Measurements from ENCODE around the gene PURB. TPM values are rescaled to one million over a fixed set of nuclear protein-coding genes. Genes with fewer than 3 reads are reported as not detected.

Gene PURB
- total and polyA plus RNA-seq, 4 donors, result 0.92 to 11.4 (median 5.8) TPM

DNA sequence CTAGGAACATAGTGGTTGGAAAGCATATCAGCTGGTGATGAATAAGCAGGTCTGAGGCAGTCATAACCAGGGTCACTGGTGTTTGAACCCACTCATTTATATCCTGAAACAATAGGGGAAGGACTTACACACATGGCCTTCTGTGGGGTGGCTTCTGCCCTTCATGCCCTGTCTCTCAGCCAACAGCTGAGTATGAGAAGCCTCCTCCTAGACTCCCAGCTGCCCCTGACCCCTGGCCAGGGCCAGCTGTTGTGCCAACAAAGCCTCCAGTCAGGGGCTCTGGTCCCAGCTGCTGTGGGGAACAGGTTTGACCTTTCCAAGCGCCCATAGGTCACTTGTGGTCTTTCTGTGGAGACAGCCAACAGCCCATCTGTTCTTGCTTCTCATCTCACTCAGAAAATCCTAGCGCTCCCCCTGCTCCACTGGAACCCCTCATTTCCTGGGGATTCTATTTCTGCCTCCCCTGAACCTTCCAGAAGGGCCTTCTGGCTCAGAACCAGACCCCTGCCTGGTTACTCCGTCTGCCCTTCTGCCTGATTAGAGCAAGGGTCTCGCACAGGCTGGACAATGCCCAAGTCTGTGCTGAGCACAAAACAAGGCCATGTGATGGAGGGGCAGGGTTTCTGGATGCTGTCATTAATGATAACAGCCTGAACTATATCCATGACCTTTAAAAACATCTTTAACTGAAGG is 9.7 kb upstream of the PURB start:
- no peak for DNase-seq (ENCODE audit: low spot score)
- Histone ChIP-seq H3K27me3 (ENCODE audit: control insufficient read depth in 4 of 4, insufficient read depth in 4 of 4, low read length in 3 of 4) (no peaks in the 10 kb centered on the region), H3K27ac (ENCODE audit: low read depth in 1 of 2, low read length in 2 of 2) (no peak overlapping the region), H3K4me1 (ENCODE audit: control insufficient read depth in 4 of 4, insufficient read depth in 4 of 4, low read length in 3 of 4) (peaks cover 5 to 12% (median 10%) of the 10 kb centered on the region in 4 donors), H3K36me3 (ENCODE audit: control insufficient read depth in 4 of 4, insufficient read depth in 3 of 4, low read depth in 1 of 4, low read length in 3 of 4) (no peaks in the 10 kb centered on the region), H3K4me3 (ENCODE audit: low read depth in 1 of 3, low read length in 3 of 3) (no peak overlapping the region), H3K9ac (ENCODE audit: low read depth in 1 of 2, low read length in 2 of 2) (no peak overlapping the region), H3K9me3 (ENCODE audit: control insufficient read depth in 4 of 4, low read length in 3 of 4) (no peaks in the 10 kb centered on the region)
- 84% methylated on average over 4 of the region's 4 CpGs for WGBS
- TF ChIP-seq, protein P1, sequence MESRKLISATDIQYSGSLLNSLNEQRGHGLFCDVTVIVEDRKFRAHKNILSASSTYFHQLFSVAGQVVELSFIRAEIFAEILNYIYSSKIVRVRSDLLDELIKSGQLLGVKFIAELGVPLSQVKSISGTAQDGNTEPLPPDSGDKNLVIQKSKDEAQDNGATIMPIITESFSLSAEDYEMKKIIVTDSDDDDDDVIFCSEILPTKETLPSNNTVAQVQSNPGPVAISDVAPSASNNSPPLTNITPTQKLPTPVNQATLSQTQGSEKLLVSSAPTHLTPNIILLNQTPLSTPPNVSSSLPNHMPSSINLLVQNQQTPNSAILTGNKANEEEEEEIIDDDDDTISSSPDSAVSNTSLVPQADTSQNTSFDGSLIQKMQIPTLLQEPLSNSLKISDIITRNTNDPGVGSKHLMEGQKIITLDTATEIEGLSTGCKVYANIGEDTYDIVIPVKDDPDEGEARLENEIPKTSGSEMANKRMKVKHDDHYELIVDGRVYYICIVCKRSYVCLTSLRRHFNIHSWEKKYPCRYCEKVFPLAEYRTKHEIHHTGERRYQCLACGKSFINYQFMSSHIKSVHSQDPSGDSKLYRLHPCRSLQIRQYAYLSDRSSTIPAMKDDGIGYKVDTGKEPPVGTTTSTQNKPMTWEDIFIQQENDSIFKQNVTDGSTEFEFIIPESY (IDR thresholded peaks at IDR 0.05), result no peak

DNA sequence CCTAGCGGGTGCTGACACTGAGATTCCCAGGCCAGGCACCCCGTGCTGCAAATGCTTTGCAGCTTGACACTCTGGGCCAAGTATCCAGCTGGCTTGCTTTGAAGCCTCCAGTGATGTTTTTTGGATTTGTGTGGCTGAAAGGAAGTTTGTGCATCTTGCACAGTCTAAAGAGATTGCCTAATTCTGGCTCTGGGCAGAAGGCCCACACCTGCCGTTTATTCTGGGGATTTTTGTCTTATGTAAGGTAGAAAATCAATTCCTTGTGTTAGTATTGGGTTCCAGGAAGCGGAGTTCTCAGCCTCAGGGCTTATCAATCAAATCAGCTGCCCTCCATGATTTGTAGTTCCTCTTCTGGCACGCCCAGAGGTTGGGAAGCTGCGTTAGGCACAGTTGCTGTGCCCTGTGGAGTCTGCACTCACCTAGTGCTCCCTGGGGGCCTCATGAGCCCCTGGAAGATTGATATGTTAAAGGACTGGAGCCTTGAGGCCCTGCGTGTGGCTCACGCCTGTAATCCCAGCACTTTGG is 8.4 kb upstream of the PURB start:
- no peak for DNase-seq (ENCODE audit: low spot score)
- Histone ChIP-seq H3K4me3 (ENCODE audit: low read depth in 1 of 3, low read length in 3 of 3) (no peak overlapping the region), H3K9me3 (ENCODE audit: control insufficient read depth in 4 of 4, low read length in 3 of 4) (no peaks in the 10 kb centered on the region), H3K9ac (ENCODE audit: low read depth in 1 of 2, low read length in 2 of 2) (no peak overlapping the region), H3K4me1 (ENCODE audit: control insufficient read depth in 4 of 4, insufficient read depth in 4 of 4, low read length in 3 of 4) (peaks cover 5 to 12% (median 10%) of the 10 kb centered on the region in 4 donors), H3K27me3 (ENCODE audit: control insufficient read depth in 4 of 4, insufficient read depth in 4 of 4, low read length in 3 of 4) (no peaks in the 10 kb centered on the region), H3K27ac (ENCODE audit: low read depth in 1 of 2, low read length in 2 of 2) (peak overlapping the region; percentile 54 to 78), H3K36me3 (ENCODE audit: control insufficient read depth in 4 of 4, insufficient read depth in 3 of 4, low read depth in 1 of 4, low read length in 3 of 4) (no peaks in the 10 kb centered on the region)
- 29% methylated on average over 8 of the region's 8 CpGs for WGBS
- peak; percentile 65 for TF ChIP-seq SP1 (IDR thresholded peaks at IDR 0.05)
- TF ChIP-seq FOXA1 (IDR thresholded peaks at IDR 0.05), result peak; percentile 59
- peak; percentile 88 for TF ChIP-seq YY1 (IDR thresholded peaks at IDR 0.05)
- TF ChIP-seq RXRA (IDR thresholded peaks at IDR 0.05), result peak; percentile 73 to 84
- no peak for TF ChIP-seq HNF4G (IDR thresholded peaks at IDR 0.05)
- TF ChIP-seq GABPA (IDR thresholded peaks at IDR 0.05 in 1 of 2, conservative IDR thresholded peaks at IDR 0.05 in 1 of 2), result peak; percentile 21 to 82
- TF ChIP-seq HNF4A (conservative IDR thresholded peaks at IDR 0.05), result peak; percentile 68 to 72
- no peak for TF ChIP-seq NR2F2 (IDR thresholded peaks at IDR 0.05)
- TF ChIP-seq, protein P2, sequence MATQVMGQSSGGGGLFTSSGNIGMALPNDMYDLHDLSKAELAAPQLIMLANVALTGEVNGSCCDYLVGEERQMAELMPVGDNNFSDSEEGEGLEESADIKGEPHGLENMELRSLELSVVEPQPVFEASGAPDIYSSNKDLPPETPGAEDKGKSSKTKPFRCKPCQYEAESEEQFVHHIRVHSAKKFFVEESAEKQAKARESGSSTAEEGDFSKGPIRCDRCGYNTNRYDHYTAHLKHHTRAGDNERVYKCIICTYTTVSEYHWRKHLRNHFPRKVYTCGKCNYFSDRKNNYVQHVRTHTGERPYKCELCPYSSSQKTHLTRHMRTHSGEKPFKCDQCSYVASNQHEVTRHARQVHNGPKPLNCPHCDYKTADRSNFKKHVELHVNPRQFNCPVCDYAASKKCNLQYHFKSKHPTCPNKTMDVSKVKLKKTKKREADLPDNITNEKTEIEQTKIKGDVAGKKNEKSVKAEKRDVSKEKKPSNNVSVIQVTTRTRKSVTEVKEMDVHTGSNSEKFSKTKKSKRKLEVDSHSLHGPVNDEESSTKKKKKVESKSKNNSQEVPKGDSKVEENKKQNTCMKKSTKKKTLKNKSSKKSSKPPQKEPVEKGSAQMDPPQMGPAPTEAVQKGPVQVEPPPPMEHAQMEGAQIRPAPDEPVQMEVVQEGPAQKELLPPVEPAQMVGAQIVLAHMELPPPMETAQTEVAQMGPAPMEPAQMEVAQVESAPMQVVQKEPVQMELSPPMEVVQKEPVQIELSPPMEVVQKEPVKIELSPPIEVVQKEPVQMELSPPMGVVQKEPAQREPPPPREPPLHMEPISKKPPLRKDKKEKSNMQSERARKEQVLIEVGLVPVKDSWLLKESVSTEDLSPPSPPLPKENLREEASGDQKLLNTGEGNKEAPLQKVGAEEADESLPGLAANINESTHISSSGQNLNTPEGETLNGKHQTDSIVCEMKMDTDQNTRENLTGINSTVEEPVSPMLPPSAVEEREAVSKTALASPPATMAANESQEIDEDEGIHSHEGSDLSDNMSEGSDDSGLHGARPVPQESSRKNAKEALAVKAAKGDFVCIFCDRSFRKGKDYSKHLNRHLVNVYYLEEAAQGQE (IDR thresholded peaks at IDR 0.05), result no peak
- TF ChIP-seq JUND (IDR thresholded peaks at IDR 0.05), result peak; percentile 44 to 65
- TF ChIP-seq, protein P3, sequence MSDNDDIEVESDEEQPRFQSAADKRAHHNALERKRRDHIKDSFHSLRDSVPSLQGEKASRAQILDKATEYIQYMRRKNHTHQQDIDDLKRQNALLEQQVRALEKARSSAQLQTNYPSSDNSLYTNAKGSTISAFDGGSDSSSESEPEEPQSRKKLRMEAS (IDR thresholded peaks at IDR 0.05), result peak; percentile 72
- no peak for TF ChIP-seq EGR1 (IDR thresholded peaks at IDR 0.05; ENCODE audit: low read depth in 2 of 2)
- TF ChIP-seq, protein P4, sequence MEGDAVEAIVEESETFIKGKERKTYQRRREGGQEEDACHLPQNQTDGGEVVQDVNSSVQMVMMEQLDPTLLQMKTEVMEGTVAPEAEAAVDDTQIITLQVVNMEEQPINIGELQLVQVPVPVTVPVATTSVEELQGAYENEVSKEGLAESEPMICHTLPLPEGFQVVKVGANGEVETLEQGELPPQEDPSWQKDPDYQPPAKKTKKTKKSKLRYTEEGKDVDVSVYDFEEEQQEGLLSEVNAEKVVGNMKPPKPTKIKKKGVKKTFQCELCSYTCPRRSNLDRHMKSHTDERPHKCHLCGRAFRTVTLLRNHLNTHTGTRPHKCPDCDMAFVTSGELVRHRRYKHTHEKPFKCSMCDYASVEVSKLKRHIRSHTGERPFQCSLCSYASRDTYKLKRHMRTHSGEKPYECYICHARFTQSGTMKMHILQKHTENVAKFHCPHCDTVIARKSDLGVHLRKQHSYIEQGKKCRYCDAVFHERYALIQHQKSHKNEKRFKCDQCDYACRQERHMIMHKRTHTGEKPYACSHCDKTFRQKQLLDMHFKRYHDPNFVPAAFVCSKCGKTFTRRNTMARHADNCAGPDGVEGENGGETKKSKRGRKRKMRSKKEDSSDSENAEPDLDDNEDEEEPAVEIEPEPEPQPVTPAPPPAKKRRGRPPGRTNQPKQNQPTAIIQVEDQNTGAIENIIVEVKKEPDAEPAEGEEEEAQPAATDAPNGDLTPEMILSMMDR (IDR thresholded peaks at IDR 0.05; ENCODE audit: low read depth, low read length, missing input control), result no peak
- no peak for TF ChIP-seq TAF1 (conservative IDR thresholded peaks at IDR 0.05)
- TF ChIP-seq RAD21 (IDR thresholded peaks at IDR 0.05), result peak; percentile 23 to 35
- TF ChIP-seq, protein P1 (IDR thresholded peaks at IDR 0.05), result peak; percentile 71
- TF ChIP-seq, protein P5, sequence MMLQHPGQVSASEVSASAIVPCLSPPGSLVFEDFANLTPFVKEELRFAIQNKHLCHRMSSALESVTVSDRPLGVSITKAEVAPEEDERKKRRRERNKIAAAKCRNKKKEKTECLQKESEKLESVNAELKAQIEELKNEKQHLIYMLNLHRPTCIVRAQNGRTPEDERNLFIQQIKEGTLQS (IDR thresholded peaks at IDR 0.05), result peak; percentile 62
- TF ChIP-seq FOXA2 (IDR thresholded peaks at IDR 0.05), result peak; percentile 54

All from liver (tissue), 9 donors.